Liver (tissue), 9 donors: ENCODE data around the gene HUNK. TPM values are rescaled to one million over a fixed set of nuclear protein-coding genes. Genes with fewer than 3 reads are reported as not detected.

ENCODE experiments used
- DNase-seq: peaks from one replicate; pipeline ENCODE4 v3.0.0-alpha.2; 2017; ENCODE audit warnings: low spot score
- H3K27ac ChIP-seq, 2 donors: one replicate each; pipeline ENCODE4 v1.7.0; 2013; ENCODE audit warnings: inconsistent platforms in 2 of 2, low read length in 2 of 2, control low read depth in 1 of 2, low read depth in 1 of 2, mild to moderate bottlenecking in 1 of 2
- H3K27me3 ChIP-seq, 4 donors: one replicate each; pipeline versions ENCODE4 v1.6.1 to v1.7.0; 2013; ENCODE audit warnings: low read length in 3 of 4, inconsistent platforms in 1 of 4, mild to moderate bottlenecking in 1 of 4, moderate library complexity in 1 of 4; ENCODE audit not compliant: control insufficient read depth in 4 of 4, insufficient read depth in 4 of 4
- H3K36me3 ChIP-seq, 4 donors: one replicate each; pipeline versions ENCODE4 v1.6.1 to v1.7.0; 2013; ENCODE audit warnings: low read length in 3 of 4, mild to moderate bottlenecking in 3 of 4, low read depth in 1 of 4, moderate library complexity in 1 of 4; ENCODE audit not compliant: control insufficient read depth in 4 of 4, insufficient read depth in 3 of 4
- H3K4me1 ChIP-seq, 4 donors: one replicate each; pipeline versions ENCODE4 v1.6.1 to v1.7.0; 2013; ENCODE audit warnings: low read length in 3 of 4, mild to moderate bottlenecking in 3 of 4, moderate library complexity in 1 of 4; ENCODE audit not compliant: control insufficient read depth in 4 of 4, insufficient read depth in 4 of 4
- H3K4me3 ChIP-seq, 3 donors: one replicate each; pipeline versions ENCODE4 v1.6.1 to v1.7.0; 2013; ENCODE audit warnings: low read length in 3 of 3, control low read depth in 1 of 3, low read depth in 1 of 3, mild to moderate bottlenecking in 1 of 3
- H3K9ac ChIP-seq, 2 donors: one replicate each; pipeline ENCODE4 v1.7.0; 2013; ENCODE audit warnings: low read length in 2 of 2, mild to moderate bottlenecking in 2 of 2, moderate library complexity in 2 of 2, control low read depth in 1 of 2, low read depth in 1 of 2
- H3K9me3 ChIP-seq, 4 donors: one replicate each; pipeline versions ENCODE4 v1.6.1 to v1.7.0; 2013; ENCODE audit warnings: low read length in 3 of 4; ENCODE audit not compliant: control insufficient read depth in 4 of 4
- EGR1 ChIP-seq, 2 donors: IDR thresholded peaks; 2 replicates each; pipeline ENCODE4 v1.6.1; 2016 to 2018; ENCODE audit warnings: antibody characterized with exemption in 2 of 2, low read depth in 2 of 2
- FOXA2 ChIP-seq: IDR thresholded peaks from 2 replicates; pipeline ENCODE4 v1.6.1; 2016; ENCODE audit warnings: antibody characterized with exemption
- GABPA ChIP-seq, 2 donors: IDR thresholded peaks in 1 of 2; conservative IDR thresholded peaks in 1 of 2; 2 replicates each; pipeline ENCODE4 v1.6.1; 2016; ENCODE audit warnings: antibody characterized with exemption in 2 of 2, mild to moderate bottlenecking in 1 of 2, moderate library complexity in 1 of 2
- HNF4A ChIP-seq, 2 donors: conservative IDR thresholded peaks; 2 replicates each; pipeline ENCODE4 v1.6.1; 2016; ENCODE audit warnings: antibody characterized with exemption in 2 of 2, mild to moderate bottlenecking in 2 of 2
- NR2F2 ChIP-seq: IDR thresholded peaks from 2 replicates; pipeline ENCODE4 v1.6.1; 2016; ENCODE audit warnings: antibody characterized with exemption
- RAD21 ChIP-seq, 2 donors: IDR thresholded peaks; 2 replicates each; pipeline ENCODE4 v1.6.1; 2016; ENCODE audit warnings: antibody characterized with exemption in 2 of 2, mild to moderate bottlenecking in 2 of 2
- YY1 ChIP-seq: IDR thresholded peaks from 2 replicates; pipeline ENCODE4 v1.6.1; 2016; ENCODE audit warnings: antibody characterized with exemption, mild to moderate bottlenecking
- WGBS: extraction: QIAGEN DNeasy Blood & Tissue Kit; methylation state at CpG from one replicate; pipeline ENCODE4 v1.1.7; 2013; 5-methylcytosine and 5-hydroxymethylcytosine counted together
- polyA plus RNA-seq, 2 donors: library from polyadenylated mRNA; stranded (reverse) in 1 of 2; unstranded in 1 of 2; fragments of 200-250 nt in 1 of 2; fragments of >200 nt in 1 of 2; fragmentation: Nextera tagmentation in 1 of 2; extraction: Ambion mirVana in 1 of 2; gene quantifications; one replicate each; pipeline versions ENCODE4 v1.2.1 to v1.2.3, GENCODE V29; 2013 to 2015
- total RNA-seq, 2 donors: library from RNA; depleted of rRNA; stranded (reverse); fragments of >200 nt; gene quantifications; one replicate each; pipeline ENCODE4 v1.2.3, GENCODE V29; 2014
- TF ChIP-seq, protein P1 (sequence below): fragments of 150-350 bp; IDR thresholded peaks from 2 replicates; pipeline ENCODE4 v1.5.1; 2017; ENCODE audit warnings: improper control_type of control experiment, low read depth, low read length; ENCODE audit not compliant: missing input control
- TF ChIP-seq, protein P2 (sequence below): IDR thresholded peaks from 2 replicates; pipeline ENCODE4 v1.6.1; 2016; ENCODE audit warnings: antibody characterized with exemption
- TF ChIP-seq, protein P3 (sequence below): IDR thresholded peaks from 2 replicates; pipeline ENCODE4 v1.6.1; 2016; ENCODE audit warnings: antibody characterized with exemption
- TF ChIP-seq, protein P4 (sequence below): IDR thresholded peaks from 2 replicates; pipeline ENCODE4 v1.6.1; 2016; ENCODE audit warnings: antibody characterized with exemption, mild to moderate bottlenecking
- TF ChIP-seq, protein P5 (sequence below): IDR thresholded peaks from 2 replicates; pipeline ENCODE4 v1.6.1; 2016; ENCODE audit warnings: antibody characterized with exemption
- donor health status: healthy.
- donor health status: healthy.
- donor health status: healthy.
- donor health status: healthy.
- donor health status: healthy.

The HUNK gene
- total and polyA plus RNA-seq, 4 donors = 0.11 to 0.92 (median 0.30) TPM

DNA sequence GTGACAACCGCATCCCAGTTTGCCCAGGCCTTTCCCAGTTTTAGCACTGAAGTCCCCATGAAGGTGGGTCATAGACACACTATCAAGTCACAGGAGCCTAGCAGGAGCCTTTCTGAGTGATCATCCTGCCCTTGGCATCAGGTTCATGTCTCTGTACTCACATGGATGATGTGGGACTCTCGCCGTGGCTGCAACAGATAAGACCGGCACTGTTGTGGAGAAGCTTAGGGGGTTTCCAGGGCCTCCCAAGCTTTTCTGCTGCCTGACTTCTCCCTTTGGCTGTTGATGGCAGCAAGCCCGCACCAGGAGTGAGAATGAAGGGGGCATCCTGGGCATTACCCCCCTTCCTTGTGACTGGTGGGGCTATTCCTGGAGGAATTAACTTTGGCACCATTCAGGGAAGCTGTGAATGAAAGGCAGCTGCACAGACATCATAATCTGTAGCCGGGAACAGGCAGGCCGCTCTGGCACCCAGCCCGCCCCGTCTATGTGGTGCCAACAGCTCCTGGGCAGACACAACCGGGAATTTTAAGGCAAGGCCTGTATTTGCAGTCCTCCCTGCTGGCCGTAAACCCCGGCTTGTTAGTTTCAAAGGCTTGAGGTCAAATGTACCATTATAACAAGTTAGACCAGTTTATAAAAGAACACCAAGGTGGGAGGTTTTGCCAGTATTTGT, 148.6 kb downstream of the HUNK start:
- H3K27ac ChIP-seq = no peak overlapping the region
- 74% methylated on average over 12 of the region's 12 CpGs for WGBS

DNA sequence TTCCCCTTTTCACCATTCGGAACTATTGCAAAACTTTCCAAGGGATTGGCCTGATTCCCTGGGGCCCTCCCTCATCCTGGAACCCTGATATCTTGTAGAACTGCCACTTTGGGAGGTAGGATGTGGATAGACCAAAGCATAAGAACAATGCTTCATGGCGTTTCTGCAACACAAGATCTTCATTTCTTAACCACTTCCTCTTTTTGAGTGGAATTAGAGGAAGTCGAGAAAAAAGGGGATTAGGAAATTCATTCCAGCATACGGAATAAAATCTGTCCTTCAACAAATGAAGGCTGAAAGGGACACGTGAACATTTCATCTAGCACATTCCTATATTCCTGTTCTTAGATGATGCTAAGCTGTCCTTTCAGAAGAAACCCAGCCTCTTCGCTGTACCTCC, 149.3 kb downstream of the HUNK start:
- peaks cover 0 to 2% (median under 1%) of the 10 kb centered on the region in 4 donors for H3K4me1 ChIP-seq
- no peak overlapping the region for H3K9ac ChIP-seq
- no peak overlapping the region for H3K4me3 ChIP-seq
- DNase-seq = no peak
- no peaks in the 10 kb centered on the region for H3K36me3 ChIP-seq
- 69% methylated on average over 6 of the region's 6 CpGs for WGBS
- H3K9me3 ChIP-seq = no peaks in the 10 kb centered on the region
- TF ChIP-seq YY1 (no peak), GABPA (IDR thresholded peaks at IDR 0.05 in 1 of 2, conservative IDR thresholded peaks at IDR 0.05 in 1 of 2) (no peak), NR2F2 (no peak), FOXA2 (no peak)
- TF ChIP-seq, protein P1, sequence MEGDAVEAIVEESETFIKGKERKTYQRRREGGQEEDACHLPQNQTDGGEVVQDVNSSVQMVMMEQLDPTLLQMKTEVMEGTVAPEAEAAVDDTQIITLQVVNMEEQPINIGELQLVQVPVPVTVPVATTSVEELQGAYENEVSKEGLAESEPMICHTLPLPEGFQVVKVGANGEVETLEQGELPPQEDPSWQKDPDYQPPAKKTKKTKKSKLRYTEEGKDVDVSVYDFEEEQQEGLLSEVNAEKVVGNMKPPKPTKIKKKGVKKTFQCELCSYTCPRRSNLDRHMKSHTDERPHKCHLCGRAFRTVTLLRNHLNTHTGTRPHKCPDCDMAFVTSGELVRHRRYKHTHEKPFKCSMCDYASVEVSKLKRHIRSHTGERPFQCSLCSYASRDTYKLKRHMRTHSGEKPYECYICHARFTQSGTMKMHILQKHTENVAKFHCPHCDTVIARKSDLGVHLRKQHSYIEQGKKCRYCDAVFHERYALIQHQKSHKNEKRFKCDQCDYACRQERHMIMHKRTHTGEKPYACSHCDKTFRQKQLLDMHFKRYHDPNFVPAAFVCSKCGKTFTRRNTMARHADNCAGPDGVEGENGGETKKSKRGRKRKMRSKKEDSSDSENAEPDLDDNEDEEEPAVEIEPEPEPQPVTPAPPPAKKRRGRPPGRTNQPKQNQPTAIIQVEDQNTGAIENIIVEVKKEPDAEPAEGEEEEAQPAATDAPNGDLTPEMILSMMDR = no peak
- TF ChIP-seq, protein P2, sequence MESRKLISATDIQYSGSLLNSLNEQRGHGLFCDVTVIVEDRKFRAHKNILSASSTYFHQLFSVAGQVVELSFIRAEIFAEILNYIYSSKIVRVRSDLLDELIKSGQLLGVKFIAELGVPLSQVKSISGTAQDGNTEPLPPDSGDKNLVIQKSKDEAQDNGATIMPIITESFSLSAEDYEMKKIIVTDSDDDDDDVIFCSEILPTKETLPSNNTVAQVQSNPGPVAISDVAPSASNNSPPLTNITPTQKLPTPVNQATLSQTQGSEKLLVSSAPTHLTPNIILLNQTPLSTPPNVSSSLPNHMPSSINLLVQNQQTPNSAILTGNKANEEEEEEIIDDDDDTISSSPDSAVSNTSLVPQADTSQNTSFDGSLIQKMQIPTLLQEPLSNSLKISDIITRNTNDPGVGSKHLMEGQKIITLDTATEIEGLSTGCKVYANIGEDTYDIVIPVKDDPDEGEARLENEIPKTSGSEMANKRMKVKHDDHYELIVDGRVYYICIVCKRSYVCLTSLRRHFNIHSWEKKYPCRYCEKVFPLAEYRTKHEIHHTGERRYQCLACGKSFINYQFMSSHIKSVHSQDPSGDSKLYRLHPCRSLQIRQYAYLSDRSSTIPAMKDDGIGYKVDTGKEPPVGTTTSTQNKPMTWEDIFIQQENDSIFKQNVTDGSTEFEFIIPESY = no peak
- TF ChIP-seq, protein P3, sequence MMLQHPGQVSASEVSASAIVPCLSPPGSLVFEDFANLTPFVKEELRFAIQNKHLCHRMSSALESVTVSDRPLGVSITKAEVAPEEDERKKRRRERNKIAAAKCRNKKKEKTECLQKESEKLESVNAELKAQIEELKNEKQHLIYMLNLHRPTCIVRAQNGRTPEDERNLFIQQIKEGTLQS = no peak
- TF ChIP-seq, protein P4, sequence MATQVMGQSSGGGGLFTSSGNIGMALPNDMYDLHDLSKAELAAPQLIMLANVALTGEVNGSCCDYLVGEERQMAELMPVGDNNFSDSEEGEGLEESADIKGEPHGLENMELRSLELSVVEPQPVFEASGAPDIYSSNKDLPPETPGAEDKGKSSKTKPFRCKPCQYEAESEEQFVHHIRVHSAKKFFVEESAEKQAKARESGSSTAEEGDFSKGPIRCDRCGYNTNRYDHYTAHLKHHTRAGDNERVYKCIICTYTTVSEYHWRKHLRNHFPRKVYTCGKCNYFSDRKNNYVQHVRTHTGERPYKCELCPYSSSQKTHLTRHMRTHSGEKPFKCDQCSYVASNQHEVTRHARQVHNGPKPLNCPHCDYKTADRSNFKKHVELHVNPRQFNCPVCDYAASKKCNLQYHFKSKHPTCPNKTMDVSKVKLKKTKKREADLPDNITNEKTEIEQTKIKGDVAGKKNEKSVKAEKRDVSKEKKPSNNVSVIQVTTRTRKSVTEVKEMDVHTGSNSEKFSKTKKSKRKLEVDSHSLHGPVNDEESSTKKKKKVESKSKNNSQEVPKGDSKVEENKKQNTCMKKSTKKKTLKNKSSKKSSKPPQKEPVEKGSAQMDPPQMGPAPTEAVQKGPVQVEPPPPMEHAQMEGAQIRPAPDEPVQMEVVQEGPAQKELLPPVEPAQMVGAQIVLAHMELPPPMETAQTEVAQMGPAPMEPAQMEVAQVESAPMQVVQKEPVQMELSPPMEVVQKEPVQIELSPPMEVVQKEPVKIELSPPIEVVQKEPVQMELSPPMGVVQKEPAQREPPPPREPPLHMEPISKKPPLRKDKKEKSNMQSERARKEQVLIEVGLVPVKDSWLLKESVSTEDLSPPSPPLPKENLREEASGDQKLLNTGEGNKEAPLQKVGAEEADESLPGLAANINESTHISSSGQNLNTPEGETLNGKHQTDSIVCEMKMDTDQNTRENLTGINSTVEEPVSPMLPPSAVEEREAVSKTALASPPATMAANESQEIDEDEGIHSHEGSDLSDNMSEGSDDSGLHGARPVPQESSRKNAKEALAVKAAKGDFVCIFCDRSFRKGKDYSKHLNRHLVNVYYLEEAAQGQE = no peak
- TF ChIP-seq, protein P5, sequence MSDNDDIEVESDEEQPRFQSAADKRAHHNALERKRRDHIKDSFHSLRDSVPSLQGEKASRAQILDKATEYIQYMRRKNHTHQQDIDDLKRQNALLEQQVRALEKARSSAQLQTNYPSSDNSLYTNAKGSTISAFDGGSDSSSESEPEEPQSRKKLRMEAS = no peak
- no peak overlapping the region for H3K27ac ChIP-seq
- H3K27me3 ChIP-seq = no peaks in the 10 kb centered on the region

More for the DNA sequence above, 148.6 kb downstream of the HUNK start:
- Histone ChIP-seq H3K27me3 (no peaks in the 10 kb centered on the region), H3K9me3 (no peaks in the 10 kb centered on the region), H3K4me3 (no peak overlapping the region), H3K4me1 (peaks cover 0 to 2% (median under 1%) of the 10 kb centered on the region in 4 donors), H3K36me3 (no peaks in the 10 kb centered on the region), H3K9ac (no peak overlapping the region)
- TF ChIP-seq RAD21 (IDR thresholded peaks at IDR 0.05) = no peak
- no peak for TF ChIP-seq HNF4A (conservative IDR thresholded peaks at IDR 0.05)
- TF ChIP-seq EGR1 (IDR thresholded peaks at IDR 0.05; ENCODE audit: low read depth in 2 of 2) = no peak
- DNase-seq = no peak
